Hepatocyte (in vitro differentiated cells): ENCODE data around the gene CSF1R.

Source experiments
- EZH2 ChIP-seq: fragments of 200-600 bp; sonication (generic); IDR thresholded peaks from 2 replicates; pipeline ENCODE4 v1.6.1; 2016; ENCODE audit warnings: antibody characterized with exemption, mild to moderate bottlenecking, borderline replicate concordance
- EZH2phosphoT487 ChIP-seq: fragments of 200-600 bp; sonication (generic); IDR thresholded peaks from one replicate; pipeline ENCODE4 v1.6.1; 2018; ENCODE audit warnings: antibody characterized with exemption, mild to moderate bottlenecking, low read depth, moderate library complexity; ENCODE audit not compliant: unreplicated experiment, severe bottlenecking
- TF ChIP-seq, protein P1 (sequence below): fragments of 200-600 bp; sonication (generic); IDR thresholded peaks from 2 replicates; pipeline ENCODE4 v1.5.1; 2016; ENCODE audit warnings: antibody characterized with exemption, mild to moderate bottlenecking; ENCODE audit not compliant: poor library complexity

DNA sequence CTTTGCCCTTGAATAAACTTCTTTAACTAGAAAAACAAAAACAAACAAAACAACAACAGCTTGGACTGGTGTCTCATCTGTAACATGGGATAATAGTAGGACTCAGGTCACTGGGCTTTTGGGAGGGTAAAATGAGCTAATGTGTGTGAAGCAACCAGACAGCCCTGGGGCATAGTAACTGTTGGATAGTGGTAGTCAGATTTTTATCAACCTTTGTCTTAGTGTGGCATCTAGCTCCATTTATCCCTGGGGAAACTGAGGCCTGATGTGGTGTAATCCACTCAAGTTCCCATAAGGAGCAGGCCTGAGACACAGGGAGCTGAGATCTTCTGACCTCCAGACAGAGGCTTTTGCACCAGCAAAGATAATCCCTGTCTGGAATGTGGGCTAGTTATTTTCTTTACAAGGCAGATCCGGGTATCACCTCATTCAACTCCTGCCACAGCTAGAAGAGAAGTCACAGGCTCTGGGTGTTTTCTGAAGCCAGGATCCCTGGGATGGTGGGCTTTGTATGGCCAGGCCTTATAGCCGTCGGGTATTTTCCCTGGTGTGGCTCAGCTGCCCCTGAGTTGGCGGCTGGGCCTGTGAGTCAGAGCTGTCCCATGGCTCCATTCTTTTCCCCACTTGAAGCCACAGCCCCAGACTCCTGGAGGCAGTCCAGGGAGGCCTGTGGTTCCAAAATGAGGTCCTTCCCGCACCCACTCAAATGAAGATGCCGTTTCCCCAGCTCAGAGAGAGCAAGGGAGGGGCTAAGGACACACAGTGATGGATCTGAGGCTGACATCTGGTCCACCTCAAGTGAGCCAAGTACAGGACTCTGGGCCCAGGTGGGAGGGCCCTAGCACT is 26.1 kb upstream of the CSF1R start:
- TF ChIP-seq, protein P1, sequence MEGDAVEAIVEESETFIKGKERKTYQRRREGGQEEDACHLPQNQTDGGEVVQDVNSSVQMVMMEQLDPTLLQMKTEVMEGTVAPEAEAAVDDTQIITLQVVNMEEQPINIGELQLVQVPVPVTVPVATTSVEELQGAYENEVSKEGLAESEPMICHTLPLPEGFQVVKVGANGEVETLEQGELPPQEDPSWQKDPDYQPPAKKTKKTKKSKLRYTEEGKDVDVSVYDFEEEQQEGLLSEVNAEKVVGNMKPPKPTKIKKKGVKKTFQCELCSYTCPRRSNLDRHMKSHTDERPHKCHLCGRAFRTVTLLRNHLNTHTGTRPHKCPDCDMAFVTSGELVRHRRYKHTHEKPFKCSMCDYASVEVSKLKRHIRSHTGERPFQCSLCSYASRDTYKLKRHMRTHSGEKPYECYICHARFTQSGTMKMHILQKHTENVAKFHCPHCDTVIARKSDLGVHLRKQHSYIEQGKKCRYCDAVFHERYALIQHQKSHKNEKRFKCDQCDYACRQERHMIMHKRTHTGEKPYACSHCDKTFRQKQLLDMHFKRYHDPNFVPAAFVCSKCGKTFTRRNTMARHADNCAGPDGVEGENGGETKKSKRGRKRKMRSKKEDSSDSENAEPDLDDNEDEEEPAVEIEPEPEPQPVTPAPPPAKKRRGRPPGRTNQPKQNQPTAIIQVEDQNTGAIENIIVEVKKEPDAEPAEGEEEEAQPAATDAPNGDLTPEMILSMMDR = no peak
- TF ChIP-seq EZH2 (no peak), EZH2phosphoT487 (no peak)
